Measurements from ENCODE around the gene VAC14. TPM values are rescaled to one million over a fixed set of nuclear protein-coding genes. Genes with fewer than 3 reads are reported as not detected.
A peak's percentile ranks its signal among the peaks of the same experiment; 100 is the strongest.

Gene VAC14
- total RNA-seq, 4 donors from 2014 or later, result 25.7 to 49.5 (median 40.4) TPM

GRCh38 chr16:70679671-70680494, 121.1 kb downstream of the VAC14 start:
- Histone ChIP-seq H3K4me3 (no peak overlapping the region), H3K27me3 (no peaks in the 10 kb centered on the region), H3K9me3 (no peaks in the 10 kb centered on the region), H3K27ac (peak overlapping the region; percentile 50 to 92 (median 79)), H3K36me3 (peaks cover 0 to 50% (median 5%) of the 10 kb centered on the region in 3 donors), H3K4me1 (peaks cover 0 to 62% (median 47%) of the 10 kb centered on the region in 4 donors)
- no peak for DNase-seq (ENCODE audit: low spot score in 2 of 2)
- no peak for TF ChIP-seq POLR2A (IDR thresholded peaks at IDR 0.05)
- TF ChIP-seq, protein P1, sequence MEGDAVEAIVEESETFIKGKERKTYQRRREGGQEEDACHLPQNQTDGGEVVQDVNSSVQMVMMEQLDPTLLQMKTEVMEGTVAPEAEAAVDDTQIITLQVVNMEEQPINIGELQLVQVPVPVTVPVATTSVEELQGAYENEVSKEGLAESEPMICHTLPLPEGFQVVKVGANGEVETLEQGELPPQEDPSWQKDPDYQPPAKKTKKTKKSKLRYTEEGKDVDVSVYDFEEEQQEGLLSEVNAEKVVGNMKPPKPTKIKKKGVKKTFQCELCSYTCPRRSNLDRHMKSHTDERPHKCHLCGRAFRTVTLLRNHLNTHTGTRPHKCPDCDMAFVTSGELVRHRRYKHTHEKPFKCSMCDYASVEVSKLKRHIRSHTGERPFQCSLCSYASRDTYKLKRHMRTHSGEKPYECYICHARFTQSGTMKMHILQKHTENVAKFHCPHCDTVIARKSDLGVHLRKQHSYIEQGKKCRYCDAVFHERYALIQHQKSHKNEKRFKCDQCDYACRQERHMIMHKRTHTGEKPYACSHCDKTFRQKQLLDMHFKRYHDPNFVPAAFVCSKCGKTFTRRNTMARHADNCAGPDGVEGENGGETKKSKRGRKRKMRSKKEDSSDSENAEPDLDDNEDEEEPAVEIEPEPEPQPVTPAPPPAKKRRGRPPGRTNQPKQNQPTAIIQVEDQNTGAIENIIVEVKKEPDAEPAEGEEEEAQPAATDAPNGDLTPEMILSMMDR (IDR thresholded peaks at IDR 0.05), result peak; percentile 25 to 89 (median 78)
- 47 to 60% methylated on average over 53 to 58 of the region's 80 CpGs for WGBS, 2 donors

GRCh38 chr16:70678898-70679670, 121.9 kb downstream of the VAC14 start:
- peaks cover 0 to 58% (median 5%) of the 10 kb centered on the region in 3 donors for H3K36me3 ChIP-seq
- H3K27ac ChIP-seq, result peak overlapping the region in 2 of 4 donors; percentile 82 to 92
- H3K4me1 ChIP-seq, result peaks cover 0 to 54% (median 40%) of the 10 kb centered on the region in 4 donors
- H3K9me3 ChIP-seq, result no peaks in the 10 kb centered on the region
- no peak overlapping the region for H3K4me3 ChIP-seq
- TF ChIP-seq EP300 (IDR thresholded peaks at IDR 0.05) (no peak), POLR2A (IDR thresholded peaks at IDR 0.05) (no peak)
- TF ChIP-seq, protein P1 (IDR thresholded peaks at IDR 0.05), result no peak
- no peak for DNase-seq (ENCODE audit: low spot score in 2 of 2)
- H3K27me3 ChIP-seq, result no peaks in the 10 kb centered on the region
- WGBS, 2 donors, result 80 to 82% methylated on average over 31 of the region's 31 CpGs

- Histone ChIP-seq H3K27me3 (no peaks in the 10 kb centered on the region), H3K27ac (peak overlapping the region in 1 of 4 donors; percentile 82), H3K4me3 (no peak overlapping the region), H3K4me1 (peaks cover 0 to 46% (median 34%) of the 10 kb centered on the region in 4 donors), H3K9me3 (no peaks in the 10 kb centered on the region), H3K36me3 (peaks cover 0 to 66% (median 5%) of the 10 kb centered on the region in 3 donors)
- 91% methylated on average over 19 to 22 of the region's 22 CpGs for WGBS, 2 donors
- TF ChIP-seq, protein P1 (IDR thresholded peaks at IDR 0.05), result no peak
- no peak for TF ChIP-seq POLR2A (IDR thresholded peaks at IDR 0.05)
- no peak for TF ChIP-seq EP300 (IDR thresholded peaks at IDR 0.05)
- no peak for DNase-seq (ENCODE audit: low spot score in 2 of 2)
These were observed 122.6 kb downstream of the VAC14 start for GRCh38 chr16:70678121-70678897.

DNA sequence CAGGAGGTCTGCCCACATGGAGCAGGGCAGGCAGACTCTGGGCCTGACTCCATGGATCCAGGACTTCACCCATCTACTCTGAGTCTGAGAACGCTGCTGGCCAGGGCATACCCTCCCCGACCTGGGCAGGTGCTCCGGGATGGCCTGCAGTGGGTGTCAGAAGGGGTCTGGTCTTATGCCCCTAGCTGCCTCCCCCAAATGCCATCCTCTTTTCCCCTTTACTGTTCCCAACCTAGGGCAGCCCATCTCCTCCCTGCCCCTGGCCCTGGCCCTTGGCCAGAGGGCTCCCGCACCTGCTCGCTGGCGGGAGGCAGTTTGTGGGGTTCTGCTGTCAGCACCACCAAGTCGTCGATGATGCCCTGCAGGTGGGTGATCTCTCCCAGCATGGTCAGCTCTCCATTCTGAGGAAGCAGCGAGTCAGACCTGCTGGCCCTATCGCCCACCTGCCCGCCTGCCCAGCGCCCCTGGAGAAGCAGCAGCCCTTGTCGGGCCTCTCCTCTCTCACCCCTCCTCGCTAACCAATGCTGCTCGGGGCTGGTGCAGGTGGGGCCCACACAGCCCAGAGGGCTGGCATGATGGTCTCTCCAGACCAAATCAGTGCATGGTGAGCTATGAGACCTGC, 123.3 kb downstream of the VAC14 start:
- Histone ChIP-seq H3K4me1 (peaks cover 0 to 39% (median 28%) of the 10 kb centered on the region in 4 donors), H3K4me3 (no peak overlapping the region), H3K27me3 (no peaks in the 10 kb centered on the region), H3K36me3 (peaks cover 0 to 73% (median 5%) of the 10 kb centered on the region in 3 donors), H3K9me3 (no peaks in the 10 kb centered on the region), H3K27ac (no peak overlapping the region)
- WGBS, 2 donors, result 87 to 90% methylated on average over 15 of the region's 15 CpGs
- DNase-seq (ENCODE audit: low spot score in 2 of 2), result no peak
- TF ChIP-seq POLR2A (IDR thresholded peaks at IDR 0.05) (no peak), EP300 (IDR thresholded peaks at IDR 0.05) (no peak)
- TF ChIP-seq, protein P1 (IDR thresholded peaks at IDR 0.05), result no peak
